Mammary epithelial cell (primary cell): Measurements from ENCODE around the gene PTPN9.
A peak's percentile ranks its signal among the peaks of the same experiment; 100 is the strongest.

Experiments
- EZH2 ChIP-seq: IDR thresholded peaks from 2 replicates; pipeline ENCODE4 v1.6.1; 2012; ENCODE audit warnings: low read length, inconsistent platforms, borderline replicate concordance
- TF ChIP-seq, protein P1 (sequence below), 2 donors: IDR thresholded peaks in 1 of 2; conservative IDR thresholded peaks in 1 of 2; 2 replicates each; pipeline ENCODE4 v1.5.1; 2011 to 2012; ENCODE audit warnings: inconsistent platforms in 2 of 2, low read length in 2 of 2, mild to moderate bottlenecking in 2 of 2, control low read depth in 1 of 2, low read depth in 1 of 2; ENCODE audit not compliant: insufficient read depth in 1 of 2; ENCODE audit errors: extremely low read depth in 1 of 2

DNA sequence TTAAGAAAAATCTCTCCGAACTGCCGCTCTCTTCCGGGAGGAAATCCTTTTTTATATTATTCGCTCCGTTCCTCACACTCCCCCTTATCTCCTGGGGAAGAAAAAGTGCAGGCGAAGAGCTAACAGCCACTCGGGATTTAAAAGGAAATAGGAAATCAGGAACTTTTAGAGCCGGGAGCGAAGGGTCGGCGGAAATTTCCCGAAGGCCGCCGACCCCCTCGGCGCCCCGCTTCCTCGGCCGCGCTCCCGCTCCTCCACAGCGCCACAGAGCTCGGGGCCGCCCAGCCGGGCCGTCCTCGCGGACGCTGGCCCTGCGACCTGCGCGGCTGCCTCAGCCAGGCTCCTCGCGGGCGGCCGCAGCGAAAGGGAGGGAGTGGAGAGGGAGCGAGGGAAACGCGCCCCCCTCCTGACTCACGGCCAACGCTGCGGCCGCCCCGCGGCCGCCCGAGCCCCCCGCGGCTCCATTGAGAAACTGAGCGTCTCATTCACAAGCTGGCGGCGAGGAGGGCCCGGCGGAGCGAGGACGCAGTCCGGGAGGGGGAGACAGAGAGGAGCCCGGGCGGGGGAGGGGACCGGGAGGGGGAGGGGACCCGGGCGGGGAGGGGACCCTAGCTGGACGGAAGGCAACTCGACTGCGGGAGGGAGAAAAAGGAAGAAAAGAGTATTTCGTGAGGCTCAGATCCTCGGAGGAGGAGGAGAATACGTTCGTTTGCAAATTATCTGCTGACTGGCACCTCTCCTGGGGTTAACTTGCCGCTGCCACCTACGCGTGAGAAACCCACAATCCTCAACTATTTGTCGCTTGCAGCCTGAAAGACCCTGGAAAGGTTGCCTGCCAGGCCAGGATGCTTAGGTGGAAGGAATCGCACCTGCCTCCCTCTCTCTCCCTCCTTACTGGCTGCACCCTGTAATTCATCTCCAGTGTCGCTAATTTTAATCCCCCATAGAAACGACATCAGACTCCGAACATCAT, at the start of gene PTPN9:
- TF ChIP-seq, protein P1, sequence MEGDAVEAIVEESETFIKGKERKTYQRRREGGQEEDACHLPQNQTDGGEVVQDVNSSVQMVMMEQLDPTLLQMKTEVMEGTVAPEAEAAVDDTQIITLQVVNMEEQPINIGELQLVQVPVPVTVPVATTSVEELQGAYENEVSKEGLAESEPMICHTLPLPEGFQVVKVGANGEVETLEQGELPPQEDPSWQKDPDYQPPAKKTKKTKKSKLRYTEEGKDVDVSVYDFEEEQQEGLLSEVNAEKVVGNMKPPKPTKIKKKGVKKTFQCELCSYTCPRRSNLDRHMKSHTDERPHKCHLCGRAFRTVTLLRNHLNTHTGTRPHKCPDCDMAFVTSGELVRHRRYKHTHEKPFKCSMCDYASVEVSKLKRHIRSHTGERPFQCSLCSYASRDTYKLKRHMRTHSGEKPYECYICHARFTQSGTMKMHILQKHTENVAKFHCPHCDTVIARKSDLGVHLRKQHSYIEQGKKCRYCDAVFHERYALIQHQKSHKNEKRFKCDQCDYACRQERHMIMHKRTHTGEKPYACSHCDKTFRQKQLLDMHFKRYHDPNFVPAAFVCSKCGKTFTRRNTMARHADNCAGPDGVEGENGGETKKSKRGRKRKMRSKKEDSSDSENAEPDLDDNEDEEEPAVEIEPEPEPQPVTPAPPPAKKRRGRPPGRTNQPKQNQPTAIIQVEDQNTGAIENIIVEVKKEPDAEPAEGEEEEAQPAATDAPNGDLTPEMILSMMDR (conservative IDR thresholded peaks at IDR 0.05 in 1 of 2, IDR thresholded peaks at IDR 0.05 in 1 of 2; ENCODE audit: extremely low read depth in 1 of 2, insufficient read depth in 1 of 2, low read depth in 1 of 2, low read length in 2 of 2), result peak in 1 of 2 donors; percentile 54
- no peak for TF ChIP-seq EZH2
